DND-41 (cell line): Measurements from ENCODE around the gene RTN1.

Experiments used
- ATAC-seq: fragments of 200-7000 bp; cut with Tn5 transposase; 3 replicates; pipeline ENCODE4 v1.9.1; 2021; ENCODE audit warnings: low read depth; ENCODE audit not compliant: insufficient read depth
- DNase-seq: peaks from one replicate; pipeline ENCODE4 v3.0.0-alpha.2; 2020
- H2AFZ ChIP-seq: 2 replicates; pipeline ENCODE4 v1.6.0; 2012; ENCODE audit warnings: low read depth, low read length
- H3K27ac ChIP-seq: 2 replicates; pipeline ENCODE4 v1.5.1; 2012; ENCODE audit warnings: low read length, inconsistent platforms
- H3K27me3 ChIP-seq: fragments of 200-600 bp; sonication (generic); 2 replicates; pipeline ENCODE4 v1.6.0; 2012; ENCODE audit warnings: low read length, mild to moderate bottlenecking, inconsistent platforms; ENCODE audit not compliant: insufficient read depth, poor library complexity
- H3K36me3 ChIP-seq: 2 replicates; pipeline ENCODE4 v1.5.1; 2012; ENCODE audit warnings: low read length, inconsistent platforms; ENCODE audit not compliant: insufficient read depth
- H3K4me1 ChIP-seq: 2 replicates; pipeline ENCODE4 v1.5.1; 2012; ENCODE audit warnings: mild to moderate bottlenecking, low read length; ENCODE audit not compliant: insufficient read depth
- H3K4me2 ChIP-seq: 2 replicates; pipeline ENCODE4 v1.6.0; 2012; ENCODE audit warnings: mild to moderate bottlenecking, moderate library complexity, low read length, inconsistent platforms; ENCODE audit not compliant: insufficient read depth
- H3K4me3 ChIP-seq, 2 experiments: fragments of 200-600 bp in 1 of 2; shearing (Covaris generic) in 1 of 2; 2 replicates each; pipeline ENCODE4 v1.5.1; 2012 to 2016; ENCODE audit warnings: inconsistent platforms in 2 of 2, low read length in 2 of 2, mild to moderate bottlenecking in 2 of 2, low read depth in 1 of 2, moderate library complexity in 1 of 2
- H3K79me2 ChIP-seq: 2 replicates; pipeline ENCODE4 v1.6.0; 2012; ENCODE audit warnings: low read length, inconsistent platforms; ENCODE audit not compliant: insufficient read depth
- H3K9ac ChIP-seq: 2 replicates; pipeline ENCODE4 v1.6.0; 2012; ENCODE audit warnings: low read depth, mild to moderate bottlenecking, inconsistent platforms, low read length, moderate library complexity
- H3K9me3 ChIP-seq: 2 replicates; pipeline ENCODE4 v1.5.1; 2012; ENCODE audit warnings: low read length, moderate library complexity, mild to moderate bottlenecking, inconsistent platforms; ENCODE audit not compliant: insufficient read depth, severe bottlenecking
- H4K20me1 ChIP-seq: 2 replicates; pipeline ENCODE4 v1.6.0; 2012; ENCODE audit warnings: low read length; ENCODE audit not compliant: insufficient read depth
- EZH2 ChIP-seq: IDR thresholded peaks from 3 replicates; pipeline ENCODE4 v1.6.1; 2012; ENCODE audit warnings: borderline replicate concordance, low read depth, mild to moderate bottlenecking, moderate library complexity, low read length, inconsistent platforms; ENCODE audit not compliant: severe bottlenecking
- TF ChIP-seq, protein P1 (sequence below): IDR thresholded peaks from 2 replicates; pipeline ENCODE4 v1.5.1; 2012; ENCODE audit warnings: borderline replicate concordance, low read length, moderate library complexity, mild to moderate bottlenecking; ENCODE audit not compliant: poor library complexity, severe bottlenecking; ENCODE audit errors: extremely low read depth

Gene RTN1

DNA sequence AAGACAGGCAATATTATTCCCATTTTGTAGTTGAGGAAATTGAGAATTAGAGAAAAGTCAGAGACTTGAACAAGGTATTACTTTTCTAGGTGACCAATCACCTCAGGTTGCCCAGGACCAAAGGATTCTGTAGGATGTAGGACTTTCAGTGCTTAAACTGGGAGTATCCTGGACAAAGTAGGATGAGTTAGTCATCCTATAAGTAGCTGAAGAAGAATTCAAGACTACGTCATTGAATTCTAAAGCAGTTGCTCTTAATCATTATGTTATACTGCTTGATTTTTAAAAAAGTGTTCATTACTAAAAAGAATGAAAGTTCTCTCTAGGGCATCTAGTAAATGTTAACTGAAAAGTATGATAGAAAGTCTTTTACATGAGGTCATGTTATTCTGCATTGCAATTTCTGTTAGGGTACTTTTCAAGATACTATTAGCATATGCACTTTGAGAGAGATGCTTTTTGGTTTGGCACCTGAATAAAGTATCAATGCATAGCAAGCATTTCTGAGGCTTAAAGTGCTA is 101.7 kb downstream of the RTN1 start:
- Histone ChIP-seq H3K27me3 (peaks cover 4% of the 10 kb centered on the region), H3K4me1 (no peaks in the 10 kb centered on the region), H3K9me3 (no peaks in the 10 kb centered on the region), H2AFZ (no peak overlapping the region), H3K79me2 (no peaks in the 10 kb centered on the region), H3K36me3 (no peaks in the 10 kb centered on the region), H3K9ac (no peak overlapping the region), H3K4me3 (no peak overlapping the region), H3K27ac (no peak overlapping the region), H4K20me1 (no peaks in the 10 kb centered on the region), H3K4me2 (no peak overlapping the region)
- no peak for ATAC-seq
- TF ChIP-seq EZH2, result no peak
- TF ChIP-seq, protein P1, sequence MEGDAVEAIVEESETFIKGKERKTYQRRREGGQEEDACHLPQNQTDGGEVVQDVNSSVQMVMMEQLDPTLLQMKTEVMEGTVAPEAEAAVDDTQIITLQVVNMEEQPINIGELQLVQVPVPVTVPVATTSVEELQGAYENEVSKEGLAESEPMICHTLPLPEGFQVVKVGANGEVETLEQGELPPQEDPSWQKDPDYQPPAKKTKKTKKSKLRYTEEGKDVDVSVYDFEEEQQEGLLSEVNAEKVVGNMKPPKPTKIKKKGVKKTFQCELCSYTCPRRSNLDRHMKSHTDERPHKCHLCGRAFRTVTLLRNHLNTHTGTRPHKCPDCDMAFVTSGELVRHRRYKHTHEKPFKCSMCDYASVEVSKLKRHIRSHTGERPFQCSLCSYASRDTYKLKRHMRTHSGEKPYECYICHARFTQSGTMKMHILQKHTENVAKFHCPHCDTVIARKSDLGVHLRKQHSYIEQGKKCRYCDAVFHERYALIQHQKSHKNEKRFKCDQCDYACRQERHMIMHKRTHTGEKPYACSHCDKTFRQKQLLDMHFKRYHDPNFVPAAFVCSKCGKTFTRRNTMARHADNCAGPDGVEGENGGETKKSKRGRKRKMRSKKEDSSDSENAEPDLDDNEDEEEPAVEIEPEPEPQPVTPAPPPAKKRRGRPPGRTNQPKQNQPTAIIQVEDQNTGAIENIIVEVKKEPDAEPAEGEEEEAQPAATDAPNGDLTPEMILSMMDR, result no peak
- DNase-seq, result no peak

DNA sequence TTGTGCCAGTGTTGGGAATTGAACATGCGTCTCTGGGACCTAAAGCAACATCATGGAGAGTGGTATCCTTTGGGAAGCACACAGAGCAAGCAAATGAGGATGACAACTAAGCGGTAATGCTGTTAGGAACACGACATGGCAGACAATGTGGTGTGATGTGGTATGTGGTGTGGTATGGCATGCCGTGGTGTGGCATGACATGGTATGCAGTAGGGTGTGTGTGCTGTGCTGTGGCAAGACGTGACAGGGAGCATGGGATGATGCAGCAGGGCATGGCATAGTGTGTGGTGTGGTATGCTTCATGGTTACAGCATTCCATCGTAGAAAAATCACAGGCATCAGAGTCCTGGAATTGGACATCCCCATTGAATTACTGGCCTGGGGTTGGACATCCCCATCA is 108.7 kb downstream of the RTN1 start:
- no peaks in the 10 kb centered on the region for H3K4me1 ChIP-seq
- ATAC-seq (no peak), DNase-seq (no peak)
- H3K27me3 ChIP-seq, result peaks cover under 1% of the 10 kb centered on the region
- H3K4me3 ChIP-seq, result no peak overlapping the region
- H3K4me2 ChIP-seq, result no peak overlapping the region
- no peak overlapping the region for H3K27ac ChIP-seq
- no peaks in the 10 kb centered on the region for H4K20me1 ChIP-seq
- no peak overlapping the region for H2AFZ ChIP-seq
- H3K9ac ChIP-seq, result no peak overlapping the region
- no peaks in the 10 kb centered on the region for H3K79me2 ChIP-seq
- no peaks in the 10 kb centered on the region for H3K36me3 ChIP-seq
- TF ChIP-seq, protein P1, result no peak
- TF ChIP-seq EZH2, result no peak
- H3K9me3 ChIP-seq, result no peaks in the 10 kb centered on the region

DNA sequence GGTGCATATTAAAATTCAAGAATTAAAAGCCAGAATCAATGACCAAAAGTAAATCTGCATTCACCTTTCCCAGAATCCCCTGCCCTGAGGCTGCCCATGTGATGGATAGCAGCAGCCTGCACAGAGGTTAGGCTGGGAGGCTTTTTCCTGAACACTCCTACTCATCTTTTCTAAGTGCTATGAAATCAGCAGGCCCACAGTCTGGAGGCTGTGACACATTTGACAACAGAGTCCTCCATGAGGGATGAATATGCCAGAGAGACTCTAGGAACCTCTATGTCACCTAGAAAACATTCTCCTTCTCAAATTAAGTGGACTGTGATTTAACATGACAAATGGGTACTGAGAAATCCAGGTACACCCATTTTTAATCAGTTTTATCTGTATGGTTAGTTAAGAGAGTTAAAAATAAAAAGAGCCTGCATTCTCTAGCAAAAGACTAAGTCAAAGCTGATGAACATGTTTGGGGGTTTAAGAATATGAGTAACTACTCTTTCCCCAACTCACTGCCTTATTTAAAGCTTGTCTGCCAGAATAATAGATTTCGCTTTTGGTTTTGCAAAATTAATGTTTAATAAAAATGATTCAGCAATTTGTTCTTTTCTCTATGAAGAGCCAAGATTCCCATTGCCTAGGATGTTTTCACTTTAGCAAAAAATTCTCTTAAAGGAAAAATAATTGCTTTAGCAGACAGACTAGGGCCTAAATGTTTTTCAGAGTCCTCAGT is 115.0 kb downstream of the RTN1 start:
- Histone ChIP-seq H3K79me2 (no peaks in the 10 kb centered on the region), H3K27ac (no peak overlapping the region), H3K9me3 (no peaks in the 10 kb centered on the region), H3K36me3 (no peaks in the 10 kb centered on the region), H3K4me3 (no peak overlapping the region), H4K20me1 (no peaks in the 10 kb centered on the region), H2AFZ (no peak overlapping the region), H3K4me2 (no peak overlapping the region), H3K27me3 (peaks cover 3% of the 10 kb centered on the region), H3K9ac (no peak overlapping the region), H3K4me1 (no peaks in the 10 kb centered on the region)
- DNase-seq (no peak), ATAC-seq (no peak)
- no peak for TF ChIP-seq EZH2
- TF ChIP-seq, protein P1, result no peak

DNA sequence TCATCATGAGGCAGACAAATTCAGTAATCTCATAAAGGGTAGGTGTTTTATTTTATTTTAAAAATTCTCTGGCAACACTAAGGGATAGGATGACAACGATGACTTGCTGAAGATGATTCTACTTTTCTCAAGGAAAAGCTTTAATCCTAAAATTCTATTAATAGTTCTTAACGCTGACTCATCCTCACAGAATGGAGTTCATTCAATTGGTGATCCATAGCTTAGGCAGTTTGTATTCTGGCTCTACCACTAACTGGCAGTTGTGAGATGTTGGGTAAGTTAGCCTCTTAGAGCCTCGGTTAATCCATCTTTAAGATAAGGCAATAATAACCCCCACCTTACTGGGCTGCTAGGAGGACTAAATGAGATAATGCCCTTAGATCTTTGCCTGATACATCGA is 116.3 kb downstream of the RTN1 start:
- H3K27me3 ChIP-seq, result peaks cover 3% of the 10 kb centered on the region
- ATAC-seq, result no peak
- no peaks in the 10 kb centered on the region for H4K20me1 ChIP-seq

More for the DNA sequence above, 116.3 kb downstream of the RTN1 start:
- no peak overlapping the region for H3K4me2 ChIP-seq
- no peak overlapping the region for H2AFZ ChIP-seq
- no peaks in the 10 kb centered on the region for H3K79me2 ChIP-seq
- H3K9ac ChIP-seq, result no peak overlapping the region
- no peak for TF ChIP-seq EZH2
- TF ChIP-seq, protein P1, result no peak
- no peak overlapping the region for H3K27ac ChIP-seq
- no peaks in the 10 kb centered on the region for H3K4me1 ChIP-seq
- H3K4me3 ChIP-seq, result no peak overlapping the region
- no peaks in the 10 kb centered on the region for H3K36me3 ChIP-seq
- H3K9me3 ChIP-seq, result no peaks in the 10 kb centered on the region
- DNase-seq, result no peak
